ENCODE data around the gene STX8.

STX8 gene

GRCh38 chr17:9239793-9240658, 335.6 kb downstream of the STX8 start:
- peak; percentile 52 for DNase-seq (ENCODE audit: low read depth)
- TF ChIP-seq, protein P1, sequence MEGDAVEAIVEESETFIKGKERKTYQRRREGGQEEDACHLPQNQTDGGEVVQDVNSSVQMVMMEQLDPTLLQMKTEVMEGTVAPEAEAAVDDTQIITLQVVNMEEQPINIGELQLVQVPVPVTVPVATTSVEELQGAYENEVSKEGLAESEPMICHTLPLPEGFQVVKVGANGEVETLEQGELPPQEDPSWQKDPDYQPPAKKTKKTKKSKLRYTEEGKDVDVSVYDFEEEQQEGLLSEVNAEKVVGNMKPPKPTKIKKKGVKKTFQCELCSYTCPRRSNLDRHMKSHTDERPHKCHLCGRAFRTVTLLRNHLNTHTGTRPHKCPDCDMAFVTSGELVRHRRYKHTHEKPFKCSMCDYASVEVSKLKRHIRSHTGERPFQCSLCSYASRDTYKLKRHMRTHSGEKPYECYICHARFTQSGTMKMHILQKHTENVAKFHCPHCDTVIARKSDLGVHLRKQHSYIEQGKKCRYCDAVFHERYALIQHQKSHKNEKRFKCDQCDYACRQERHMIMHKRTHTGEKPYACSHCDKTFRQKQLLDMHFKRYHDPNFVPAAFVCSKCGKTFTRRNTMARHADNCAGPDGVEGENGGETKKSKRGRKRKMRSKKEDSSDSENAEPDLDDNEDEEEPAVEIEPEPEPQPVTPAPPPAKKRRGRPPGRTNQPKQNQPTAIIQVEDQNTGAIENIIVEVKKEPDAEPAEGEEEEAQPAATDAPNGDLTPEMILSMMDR (conservative IDR thresholded peaks at IDR 0.05; ENCODE audit: low read depth, low read length): no peak
- peak overlapping the region; percentile 49 for H3K4me3 ChIP-seq (ENCODE audit: low read depth, low read length)

GRCh38 chr17:9239246-9239792, 336.3 kb downstream of the STX8 start:
- H3K4me3 ChIP-seq (ENCODE audit: low read depth, low read length): peak overlapping the region; percentile 49
- TF ChIP-seq, protein P1 (conservative IDR thresholded peaks at IDR 0.05; ENCODE audit: low read depth, low read length): no peak
- no peak for DNase-seq (ENCODE audit: low read depth)

- TF ChIP-seq, protein P1 (conservative IDR thresholded peaks at IDR 0.05; ENCODE audit: low read depth, low read length): no peak
- H3K4me3 ChIP-seq (ENCODE audit: low read depth, low read length): no peak overlapping the region
- DNase-seq (ENCODE audit: low read depth): no peak
Measured at GRCh38 chr17:9238340-9239245, 337.0 kb downstream of the STX8 start.

DNA sequence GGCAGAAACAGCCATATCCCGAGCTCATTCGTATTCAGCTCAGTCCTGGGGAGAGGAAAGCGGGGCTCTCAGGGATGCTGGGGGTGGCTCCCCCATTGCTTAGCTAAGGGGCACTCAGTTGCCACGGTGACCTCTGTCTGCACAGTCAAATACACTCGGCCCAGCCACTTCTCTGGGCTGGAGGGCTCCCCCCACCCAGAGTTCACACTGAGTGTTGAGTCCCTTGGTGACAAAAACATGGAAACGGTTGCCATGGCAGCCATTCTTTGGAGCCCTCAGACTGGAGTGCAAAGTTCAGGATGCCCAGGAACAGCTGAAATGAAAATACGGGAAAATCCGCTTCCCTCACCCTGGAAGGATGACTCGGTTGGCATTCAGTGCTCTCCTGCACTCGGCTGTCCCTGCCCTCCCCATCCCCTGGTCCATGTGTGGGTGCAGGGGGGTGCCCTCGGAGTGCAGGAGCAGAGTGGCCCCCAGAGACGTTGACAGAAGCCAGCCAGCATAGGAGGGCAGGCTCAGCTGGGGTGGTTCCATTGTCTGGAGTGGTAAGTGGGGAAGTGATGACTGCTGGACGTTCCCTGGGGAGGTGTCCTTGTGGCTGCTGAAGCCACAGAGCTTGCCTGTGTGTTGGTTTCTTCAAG, 337.8 kb downstream of the STX8 start:
- no peak overlapping the region for H3K4me3 ChIP-seq (ENCODE audit: low read depth, low read length)
- TF ChIP-seq, protein P1 (conservative IDR thresholded peaks at IDR 0.05; ENCODE audit: low read depth, low read length): no peak
- DNase-seq (ENCODE audit: low read depth): no peak

- peak; percentile 18 for DNase-seq (ENCODE audit: low read depth)
- TF ChIP-seq, protein P1 (conservative IDR thresholded peaks at IDR 0.05; ENCODE audit: low read depth, low read length): no peak
- no peak overlapping the region for H3K4me3 ChIP-seq (ENCODE audit: low read depth, low read length)
Measured at GRCh38 chr17:9237053-9237410, 338.6 kb downstream of the STX8 start.

DNA sequence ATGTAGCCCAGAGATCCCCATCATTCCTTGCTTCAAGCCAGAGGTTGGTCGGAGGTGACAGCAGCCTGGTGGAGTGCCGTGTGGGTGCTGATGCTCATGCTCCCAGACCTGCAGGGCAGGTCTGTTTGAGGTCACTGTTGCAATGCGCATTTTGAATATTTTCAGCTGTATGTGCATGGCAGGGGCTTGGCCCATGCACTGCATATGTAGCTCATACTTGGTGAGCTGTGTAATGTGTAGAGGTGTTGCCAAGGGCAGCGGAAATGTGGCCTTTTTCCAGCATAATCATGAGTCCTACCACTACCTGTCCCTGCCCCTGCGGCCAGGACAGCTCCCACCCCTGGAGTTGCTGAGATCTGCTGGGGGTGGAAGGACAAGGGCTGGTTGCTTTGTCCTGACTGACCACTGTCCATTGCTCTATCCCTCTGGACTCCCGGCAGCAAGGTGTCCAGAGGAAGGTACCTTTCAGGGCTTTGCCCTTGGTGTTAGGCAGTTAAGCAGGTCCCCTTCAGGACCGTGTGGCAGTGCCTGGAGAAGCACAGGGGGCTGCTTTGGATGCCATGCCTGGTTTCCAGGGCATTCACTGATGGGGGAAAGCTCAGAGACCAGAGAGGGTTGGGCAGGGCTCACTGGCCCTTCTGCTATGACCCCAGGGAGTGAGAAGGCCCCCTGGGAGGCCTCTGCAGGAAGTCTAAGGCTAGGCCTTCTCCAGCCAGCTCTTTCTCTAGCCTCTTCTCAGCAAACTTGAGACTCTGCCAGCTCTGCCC, 339.2 kb downstream of the STX8 start:
- no peak overlapping the region for H3K4me3 ChIP-seq (ENCODE audit: low read depth, low read length)
- TF ChIP-seq, protein P1 (conservative IDR thresholded peaks at IDR 0.05; ENCODE audit: low read depth, low read length): no peak
- peak; percentile 68 for DNase-seq (ENCODE audit: low read depth)

Data from choroid plexus epithelial cell (primary cell).